GM12878 (cell line): Measurements from ENCODE around the gene ACRBP. TPM values are rescaled to one million over a fixed set of nuclear protein-coding genes. Genes with fewer than 3 reads are reported as not detected.
A peak's percentile ranks its signal among the peaks of the same experiment; 100 is the strongest.

ENCODE experiments used
- BRCA1 ChIP-seq: IDR thresholded peaks from 2 replicates; pipeline ENCODE4 v1.6.1; 2011; ENCODE audit warnings: low read depth, low read length, improper control_type of control experiment
- CBX3 ChIP-seq: fragments of 200-600 bp; sonication (generic); IDR thresholded peaks from 2 replicates; pipeline ENCODE4 v1.6.1; 2016; ENCODE audit warnings: low read depth, borderline replicate concordance
- CEBPZ ChIP-seq: fragments of 150-350 bp; IDR thresholded peaks from 2 replicates; pipeline ENCODE4 v1.6.1; 2016; ENCODE audit warnings: low read depth, low read length
- CREM ChIP-seq: IDR thresholded peaks from 2 replicates; pipeline ENCODE4 v1.6.1; 2014; ENCODE audit warnings: antibody characterized with exemption, low read depth
- FOXM1 ChIP-seq: IDR thresholded peaks from 2 replicates; pipeline ENCODE4 v1.6.1; 2012; ENCODE audit warnings: low read depth, mild to moderate bottlenecking, inconsistent platforms, low read length, moderate library complexity
- IRF3 ChIP-seq: fragments of 450-650 bp; IDR thresholded peaks from 2 replicates; pipeline ENCODE4 v1.6.1; 2014; ENCODE audit warnings: mild to moderate bottlenecking
- KAT2A ChIP-seq: conservative IDR thresholded peaks from 2 replicates; pipeline ENCODE4 v1.6.1; 2011; ENCODE audit warnings: low read depth, low read length; ENCODE audit not compliant: control insufficient read depth
- KLF5 ChIP-seq: fragments of 450-650 bp; IDR thresholded peaks from 2 replicates; pipeline ENCODE4 v1.6.1; 2014; ENCODE audit warnings: mild to moderate bottlenecking; ENCODE audit not compliant: partially characterized antibody
- NFIC ChIP-seq: IDR thresholded peaks from 2 replicates; pipeline ENCODE4 v1.6.1; 2012; ENCODE audit warnings: low read depth, mild to moderate bottlenecking, inconsistent platforms, low read length, moderate library complexity
- NR2C2 ChIP-seq: IDR thresholded peaks from 2 replicates; pipeline ENCODE4 v1.6.1; 2011; ENCODE audit warnings: borderline replicate concordance, low read depth; ENCODE audit not compliant: control insufficient read depth, insufficient read length
- NR2F1 ChIP-seq: fragments of 450-650 bp; conservative IDR thresholded peaks from 2 replicates; pipeline ENCODE4 v1.6.1; 2017; ENCODE audit warnings: mild to moderate bottlenecking
- SMARCA5 ChIP-seq: fragments of 450-650 bp; IDR thresholded peaks from 2 replicates; pipeline ENCODE4 v1.6.1; 2017; ENCODE audit warnings: mild to moderate bottlenecking
- ZBTB11 ChIP-seq: fragments of 450-650 bp; formaldehyde crosslinking; IDR thresholded peaks from 2 replicates; pipeline ENCODE4 v1.5.0; 2022; ENCODE audit warnings: mild to moderate bottlenecking, missing genetic modification characterization
- ZBTB40 ChIP-seq: fragments of 450-650 bp; IDR thresholded peaks from 2 replicates; pipeline ENCODE4 v1.6.1; 2016; ENCODE audit warnings: mild to moderate bottlenecking, moderate library complexity, borderline replicate concordance
- polyA plus RNA-seq, 11 experiments: library from polyadenylated mRNA; depleted of rRNA in 4 of 11; unstranded in 6 of 11; stranded (reverse) in 5 of 11; fragments of >200 nt; fragmentation: Nextera tagmentation in 4 of 11; fragmentation: Illumina TruSeq in 1 of 11; extraction: Ambion mirVana in 4 of 11; extraction: Trizol in 1 of 11; gene quantifications; 1 replicate in 1 of 11; 2 replicates in 10 of 11; pipeline versions ENCODE4 v1.2.1 to v1.2.3, GENCODE V29; 2011 to 2016; ENCODE audit warnings: inconsistent platforms in 2 of 11, missing spikeins in 2 of 11, low read depth in 1 of 11
- total RNA-seq, 4 experiments: library from RNA; depleted of rRNA in 3 of 4; stranded (reverse); fragments of >200 nt in 3 of 4; fragmentation: Illumina TruSeq in 1 of 4; extraction: Trizol in 1 of 4; gene quantifications; 2 replicates each; pipeline versions ENCODE4 v1.2.1 to v1.2.3, GENCODE V29; 2013 to 2021

ACRBP gene
- total and polyA plus RNA-seq, 10 of the 15 experiments (the other 5 are each of a cell fraction or from before 2014, with no cell fraction given), result 0.54 to 1.4 (median 0.87) TPM

GRCh38 chr12:6606331-6607131, 40.7 kb downstream of the ACRBP start (continued):
- TF ChIP-seq ZBTB40 (no peak; the same call in 1 of the 2 replicates), FOXM1 (no peak), BRCA1 (no peak), NR2C2 (no peak), SMARCA5 (no peak), NFIC (no peak), CEBPZ (no peak), ZBTB11 (no peak), CBX3 (no peak), NR2F1 (no peak), CREM (peak; percentile 32; the same call in 1 of the 2 replicates), KAT2A (no peak), KLF5 (no peak), IRF3 (no peak)
